SIG-M5 treated with dmso at 0.1 percent for 504 hours (cell line): ENCODE data around the gene BAHD1.

Source experiments
- DNase-seq: peaks from one replicate; lab custom pipeline; 2025; ENCODE audit not compliant: unreplicated experiment; lab: John Stamatoyannopoulos, UW

Gene BAHD1

GRCh38 chr15:40440743-40441564 is at the start of gene BAHD1:
TSS of gene BAHD1 (plus strand) at chr15:40440953. CDS start at chr15:40458465, 17,512 bp downstream.
- peak; percentile 91 for DNase-seq

GRCh38 chr15:40392986-40393948 is 47.5 kb upstream of the BAHD1 start:
- no peak for DNase-seq

DNA sequence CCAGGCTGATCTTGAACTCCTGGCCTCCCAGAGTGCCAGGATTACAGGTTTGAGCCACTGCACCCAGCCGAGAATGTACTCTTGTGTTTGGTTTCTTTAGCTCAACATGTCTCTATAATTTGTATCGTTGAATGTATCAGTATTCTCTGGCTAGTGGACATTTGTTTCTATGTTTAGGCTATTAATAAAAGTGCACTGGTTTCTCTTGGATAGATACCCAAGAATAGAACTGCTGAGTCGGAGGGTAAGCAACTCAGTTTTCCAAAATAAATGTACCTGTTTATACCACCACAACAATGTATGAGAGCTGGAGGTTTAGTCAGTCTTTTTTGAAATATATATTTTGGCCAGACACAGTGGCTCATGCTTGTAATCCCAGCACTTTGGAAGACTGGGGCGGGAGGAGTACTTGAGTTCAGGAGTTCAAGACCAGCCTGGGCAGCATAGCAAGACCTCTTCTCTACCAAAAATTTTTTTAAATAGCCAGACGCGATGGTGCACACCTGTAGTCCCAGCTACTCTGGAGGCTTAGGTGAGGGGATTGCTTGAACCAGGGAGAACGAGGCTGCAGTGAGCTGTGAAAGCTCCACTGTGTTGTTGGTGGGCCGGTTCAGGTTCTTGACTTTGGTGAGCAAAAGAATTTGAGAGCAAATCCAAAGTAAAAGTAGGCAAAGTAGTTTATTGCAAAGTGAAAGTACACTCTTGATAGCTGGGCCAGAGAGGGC is 42.9 kb upstream of the BAHD1 start:
- no peak for DNase-seq

DNA sequence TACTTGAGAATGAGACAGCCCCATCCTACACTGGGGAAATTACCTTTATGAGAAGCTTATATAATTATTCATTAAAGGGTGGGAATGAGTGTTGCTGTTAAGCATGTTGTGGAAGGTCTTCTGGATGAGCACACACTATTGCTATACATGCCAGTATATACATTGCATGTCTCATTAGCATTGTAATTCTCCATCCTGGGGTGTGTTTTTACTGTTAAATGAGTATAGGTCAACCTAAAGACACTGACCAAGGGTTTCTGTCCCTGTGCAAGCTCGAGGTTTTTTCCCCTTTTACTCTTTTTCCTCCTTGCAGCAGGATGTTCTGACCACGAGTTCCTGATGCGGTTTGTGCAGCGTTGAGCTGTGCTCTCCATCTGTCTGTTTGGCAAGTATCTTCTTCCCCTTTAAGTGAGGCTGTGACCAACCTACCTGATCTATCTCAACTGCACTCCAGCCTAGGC is 42.3 kb upstream of the BAHD1 start:
- DNase-seq = peak; percentile 91

- DNase-seq = no peak
Observed at GRCh38 chr15:40399370-40399769, 41.4 kb upstream of the BAHD1 start.

GRCh38 chr15:40405501-40406381 is 35.0 kb upstream of the BAHD1 start, which contains the start of gene IVD:
TSS of gene IVD (plus strand) at chr15:40405795. CDS start at chr15:40405828, 33 bp downstream.
- DNase-seq = peak; percentile 95

DNA sequence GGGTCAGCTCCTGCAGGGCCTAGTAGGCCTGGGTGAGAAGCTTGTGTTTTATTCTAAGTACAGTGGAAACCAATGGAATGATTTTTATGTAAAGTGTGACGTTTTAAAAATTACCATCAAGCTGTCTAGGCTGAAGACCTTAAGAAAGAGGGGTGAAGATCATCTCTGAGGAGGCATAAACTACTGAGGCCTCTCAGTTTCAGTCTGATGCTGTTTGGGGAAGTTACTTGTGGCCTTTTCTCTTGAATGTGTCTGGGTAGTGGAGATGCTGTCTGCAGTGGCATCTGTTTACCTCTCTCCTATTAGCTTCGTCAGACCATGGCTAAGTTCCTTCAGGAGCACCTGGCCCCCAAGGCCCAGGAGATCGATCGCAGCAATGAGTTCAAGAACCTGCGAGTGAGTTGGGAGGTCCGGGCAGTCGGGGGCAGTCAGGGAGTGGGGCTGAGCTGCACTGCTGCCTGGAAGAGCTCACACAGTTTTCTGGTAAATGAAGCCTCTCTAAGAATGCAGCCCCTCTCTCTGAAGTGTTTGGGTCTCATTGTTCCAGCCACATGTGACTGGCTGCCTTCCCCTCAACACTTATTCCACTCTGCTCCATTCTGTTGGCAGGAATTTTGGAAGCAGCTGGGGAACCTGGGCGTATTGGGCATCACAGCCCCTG is 33.3 kb upstream of the BAHD1 start:
- DNase-seq = peak; percentile 61

GRCh38 chr15:40409366-40409765 is 31.4 kb upstream of the BAHD1 start:
- no peak for DNase-seq

- DNase-seq = no peak
Observed at GRCh38 chr15:40410476-40410875, 30.3 kb upstream of the BAHD1 start.

- DNase-seq = no peak
Observed at GRCh38 chr15:40412095-40412759, 28.5 kb upstream of the BAHD1 start.

DNA sequence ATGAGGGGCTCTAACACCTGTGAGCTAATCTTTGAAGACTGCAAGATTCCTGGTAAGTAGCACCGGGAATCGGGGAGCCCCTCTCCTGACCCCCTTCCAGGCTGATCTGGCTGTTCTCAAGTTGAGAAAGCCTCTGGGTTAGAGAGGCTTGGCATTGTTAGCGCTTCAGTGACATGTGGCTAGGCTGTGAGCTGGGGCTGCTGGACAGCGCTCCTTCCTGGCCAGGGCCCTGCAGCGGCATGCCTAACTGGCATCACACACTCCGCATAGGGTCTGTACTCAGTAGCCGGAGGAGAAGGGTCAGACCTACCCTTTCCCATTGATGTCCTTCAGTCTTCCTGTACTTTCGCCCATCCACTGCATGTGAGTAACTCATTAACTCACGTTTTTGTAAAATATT is 27.7 kb upstream of the BAHD1 start:
- no peak for DNase-seq

- no peak for DNase-seq
Observed at GRCh38 chr15:40414816-40415215, 25.9 kb upstream of the BAHD1 start.

DNA sequence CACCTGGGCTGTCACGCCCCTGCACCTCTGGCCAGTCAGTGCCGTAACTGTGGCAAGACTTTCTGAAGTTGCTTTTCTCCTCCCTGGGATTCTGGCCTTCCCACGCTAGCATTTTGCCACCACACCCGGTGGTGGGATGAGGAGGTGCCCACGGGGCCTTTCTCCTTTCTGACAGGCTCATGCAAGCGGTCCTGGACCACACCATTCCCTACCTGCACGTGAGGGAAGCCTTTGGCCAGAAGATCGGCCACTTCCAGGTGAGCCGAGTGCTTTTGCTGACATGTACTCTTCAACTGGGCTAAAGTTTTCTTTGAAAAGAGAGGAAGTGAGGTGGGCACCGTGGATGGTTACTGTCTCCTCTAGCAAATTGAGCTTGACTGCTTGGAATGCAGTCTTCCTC is 25.5 kb upstream of the BAHD1 start:
- DNase-seq = no peak

DNA sequence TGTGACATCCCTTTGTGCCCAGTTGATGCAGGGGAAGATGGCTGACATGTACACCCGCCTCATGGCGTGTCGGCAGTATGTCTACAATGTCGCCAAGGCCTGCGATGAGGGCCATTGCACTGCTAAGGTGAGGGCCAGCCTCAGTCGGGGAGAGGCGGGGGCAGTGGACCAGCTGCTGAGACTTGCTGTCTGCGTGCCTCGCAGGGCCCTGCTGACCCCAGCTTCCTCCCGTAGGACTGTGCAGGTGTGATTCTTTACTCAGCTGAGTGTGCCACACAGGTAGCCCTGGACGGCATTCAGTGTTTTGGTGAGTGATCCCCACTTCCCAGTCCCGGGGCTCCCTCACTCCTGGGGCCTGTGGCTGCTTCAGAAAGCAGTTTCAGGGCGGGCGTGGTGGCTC is 24.7 kb upstream of the BAHD1 start:
- DNase-seq = no peak

GRCh38 chr15:40418126-40418525 is 22.6 kb upstream of the BAHD1 start:
- DNase-seq = no peak

GRCh38 chr15:40420071-40420713 is 20.6 kb upstream of the BAHD1 start:
- no peak for DNase-seq

DNA sequence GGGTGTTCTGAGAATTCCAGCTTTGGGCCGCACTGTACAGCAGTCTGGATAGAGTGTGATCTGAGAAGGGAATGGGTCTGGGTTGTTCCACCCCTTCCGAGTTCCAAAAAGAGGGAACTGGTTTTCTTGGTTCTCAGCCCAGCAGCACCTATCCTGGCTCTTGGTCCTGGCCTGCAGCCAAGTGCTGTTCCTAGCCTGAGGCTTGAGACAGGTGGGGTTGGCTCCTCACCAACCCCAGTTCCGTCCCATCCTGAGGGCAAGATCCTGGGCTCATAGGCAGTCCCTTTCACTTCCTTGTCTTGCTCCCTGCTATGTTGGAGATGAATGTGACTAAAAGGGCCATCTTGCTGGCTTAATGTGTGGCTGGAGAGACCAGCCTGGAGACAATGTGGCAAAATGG is 20.0 kb upstream of the BAHD1 start:
- DNase-seq = peak; percentile 46
